Suprapubic skin (tissue), 4 donors: Measurements from ENCODE around the gene TTC38.

Experiments used
- POLR2A ChIP-seq, 2 donors: fragments of 450-650 bp; IDR thresholded peaks; one replicate each; pipeline ENCODE4 v1.6.1; 2017; ENCODE audit warnings: antibody characterized with exemption in 2 of 2, mild to moderate bottlenecking in 2 of 2, moderate library complexity in 2 of 2
- POLR2AphosphoS5 ChIP-seq, 3 donors: sonication (generic); formaldehyde crosslinking; IDR thresholded peaks; one replicate each; pipeline ENCODE4 v1.6.1; 2017; ENCODE audit warnings: antibody characterized with exemption in 3 of 3
- TF ChIP-seq, protein P1 (sequence below), 2 donors: fragments of 200-600 bp in 1 of 2; fragments of 450-650 bp in 1 of 2; sonication (generic) in 1 of 2; IDR thresholded peaks; one replicate each; pipeline ENCODE4 v1.5.1; 2016 to 2019; ENCODE audit warnings: antibody characterized with exemption in 2 of 2, mild to moderate bottlenecking in 1 of 2, moderate library complexity in 1 of 2

DNA sequence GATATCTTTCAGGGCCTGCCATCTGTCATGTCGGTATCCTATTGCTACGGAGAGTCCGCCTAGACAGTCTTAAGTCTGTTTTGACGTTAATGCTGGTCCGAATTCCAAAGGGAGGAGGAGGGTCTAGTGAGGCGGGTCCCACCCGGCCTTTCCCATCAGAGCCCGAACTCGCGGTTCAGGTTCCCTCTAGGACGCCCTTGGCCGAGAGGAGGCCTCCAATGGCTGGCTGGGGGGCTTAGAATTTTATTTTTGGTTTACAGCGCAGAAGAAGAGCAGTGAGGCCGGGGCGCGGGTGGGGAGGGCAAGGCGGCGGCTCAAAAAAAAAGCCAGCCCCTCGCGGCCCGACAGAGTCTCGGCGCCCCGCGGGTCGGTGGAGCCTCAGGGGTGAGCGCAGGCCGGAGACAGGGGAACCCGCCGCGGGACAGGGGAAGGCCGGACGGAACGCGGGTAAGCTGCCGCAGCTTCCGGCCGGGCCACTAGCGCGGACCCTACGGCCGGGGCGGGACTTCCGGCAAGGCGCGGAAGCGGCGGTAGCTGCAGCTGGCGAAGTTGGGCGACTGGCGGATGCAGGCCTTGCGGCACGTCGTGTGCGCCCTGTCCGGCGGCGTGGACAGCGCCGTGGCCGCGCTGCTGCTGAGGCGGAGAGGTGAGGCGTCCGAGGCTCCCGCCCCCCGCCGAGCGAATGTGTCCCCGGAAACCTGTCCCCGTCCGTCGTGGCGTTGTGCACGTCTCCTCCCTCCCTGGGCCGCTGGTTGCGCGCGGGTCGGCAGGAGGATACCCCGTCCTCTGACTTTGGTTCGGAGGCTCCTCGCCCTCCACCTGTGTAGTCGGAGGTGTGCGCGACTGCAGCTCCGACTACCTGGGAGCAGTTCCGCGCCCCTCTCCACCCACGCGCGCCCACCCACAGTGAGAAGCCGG is 67.7 kb downstream of the TTC38 start, which contains the start of gene TRMU:
- peak in 1 of 2 donors; percentile 51 for TF ChIP-seq POLR2A (IDR thresholded peaks at IDR 0.05)
- TF ChIP-seq, protein P1, sequence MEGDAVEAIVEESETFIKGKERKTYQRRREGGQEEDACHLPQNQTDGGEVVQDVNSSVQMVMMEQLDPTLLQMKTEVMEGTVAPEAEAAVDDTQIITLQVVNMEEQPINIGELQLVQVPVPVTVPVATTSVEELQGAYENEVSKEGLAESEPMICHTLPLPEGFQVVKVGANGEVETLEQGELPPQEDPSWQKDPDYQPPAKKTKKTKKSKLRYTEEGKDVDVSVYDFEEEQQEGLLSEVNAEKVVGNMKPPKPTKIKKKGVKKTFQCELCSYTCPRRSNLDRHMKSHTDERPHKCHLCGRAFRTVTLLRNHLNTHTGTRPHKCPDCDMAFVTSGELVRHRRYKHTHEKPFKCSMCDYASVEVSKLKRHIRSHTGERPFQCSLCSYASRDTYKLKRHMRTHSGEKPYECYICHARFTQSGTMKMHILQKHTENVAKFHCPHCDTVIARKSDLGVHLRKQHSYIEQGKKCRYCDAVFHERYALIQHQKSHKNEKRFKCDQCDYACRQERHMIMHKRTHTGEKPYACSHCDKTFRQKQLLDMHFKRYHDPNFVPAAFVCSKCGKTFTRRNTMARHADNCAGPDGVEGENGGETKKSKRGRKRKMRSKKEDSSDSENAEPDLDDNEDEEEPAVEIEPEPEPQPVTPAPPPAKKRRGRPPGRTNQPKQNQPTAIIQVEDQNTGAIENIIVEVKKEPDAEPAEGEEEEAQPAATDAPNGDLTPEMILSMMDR (IDR thresholded peaks at IDR 0.05): no peak
- TF ChIP-seq POLR2AphosphoS5 (IDR thresholded peaks at IDR 0.05): peak in 2 of 3 donors; percentile 78 to 81
